Subcutaneous adipose tissue (tissue), 4 donors: ENCODE results near the gene DNAJB7. TPM values are rescaled to one million over a fixed set of nuclear protein-coding genes. Genes with fewer than 3 reads are reported as not detected.

ENCODE experiments used
- CTCF ChIP-seq: fragments of 450-650 bp; IDR thresholded peaks from one replicate; pipeline ENCODE4 v1.5.1; 2016; ENCODE audit warnings: low read depth, mild to moderate bottlenecking, control low read depth, antibody characterized with exemption, moderate library complexity
- total RNA-seq, 4 donors: library from RNA; depleted of rRNA; stranded (reverse); fragments of >200 nt; gene quantifications; one replicate each; pipeline ENCODE4 v1.1.0, GENCODE V29; 2016

DNAJB7 gene
- total RNA-seq, 4 donors from 2014 or later: not detected

GRCh38 chr22:40857309-40857855, 4.5 kb downstream of the DNAJB7 start:
- TF ChIP-seq CTCF: no peak

- TF ChIP-seq CTCF: no peak
Measured at GRCh38 chr22:40856513-40857308, 5.2 kb downstream of the DNAJB7 start, which contains the start of the genes ST13 and XPNPEP3. Gene ST13 (minus strand): TSS chr22:40856639. CDS start chr22:40856540, 99 bp downstream. Gene XPNPEP3 (plus strand): TSS chr22:40857148. CDS start chr22:40857182, 34 bp downstream.

- no peak for TF ChIP-seq CTCF
Measured at GRCh38 chr22:40855979-40856512, 5.9 kb downstream of the DNAJB7 start.

- TF ChIP-seq CTCF: no peak
Measured at GRCh38 chr22:40855071-40855978, 6.6 kb downstream of the DNAJB7 start.

- no peak for TF ChIP-seq CTCF
Measured at GRCh38 chr22:40853961-40854360, 8.0 kb downstream of the DNAJB7 start.

GRCh38 chr22:40853333-40853732, 8.6 kb downstream of the DNAJB7 start:
- no peak for TF ChIP-seq CTCF

- no peak for TF ChIP-seq CTCF
Measured at GRCh38 chr22:40844951-40845350, 17.0 kb downstream of the DNAJB7 start.
